Placental pericyte (primary cell): ENCODE measurements around the gene ACTRT2. TPM values are rescaled to one million over a fixed set of nuclear protein-coding genes. Genes with fewer than 3 reads are reported as not detected.

Experiments used
- total RNA-seq: library from RNA; depleted of rRNA; stranded (reverse); fragments of >200 nt; gene quantifications from 2 replicates; pipeline ENCODE4 v1.2.3, GENCODE V29; 2012

Gene ACTRT2
- not detected in 2 replicates for total RNA-seq

DNA sequence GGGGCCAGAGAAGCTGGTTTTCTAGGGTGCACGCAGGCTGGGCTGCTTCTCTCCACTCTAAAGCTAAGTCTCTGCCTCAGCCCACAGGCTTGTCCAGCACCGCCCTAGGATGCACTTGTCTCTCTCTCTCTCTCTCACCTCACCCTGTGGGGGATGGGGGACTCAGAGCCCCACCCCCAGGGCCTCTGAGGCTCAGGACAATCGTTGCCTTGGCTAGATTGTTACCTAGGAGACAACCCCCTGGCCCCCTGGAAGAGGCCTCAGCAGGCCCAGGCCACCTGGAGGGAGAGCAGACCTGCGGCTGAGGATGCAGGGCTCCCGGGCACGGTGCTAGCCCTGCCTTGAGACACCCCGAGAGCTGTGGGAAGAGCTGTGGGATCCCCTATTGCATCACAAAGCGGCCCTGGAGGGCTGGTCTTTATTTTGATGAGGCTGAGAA, at the start of gene ACTRT2:
Gene ACTRT2, plus strand, starts transcription at position 235 of the 439 bp plus-strand sequence. CDS start 220 bp downstream, outside the sequence.

DNA sequence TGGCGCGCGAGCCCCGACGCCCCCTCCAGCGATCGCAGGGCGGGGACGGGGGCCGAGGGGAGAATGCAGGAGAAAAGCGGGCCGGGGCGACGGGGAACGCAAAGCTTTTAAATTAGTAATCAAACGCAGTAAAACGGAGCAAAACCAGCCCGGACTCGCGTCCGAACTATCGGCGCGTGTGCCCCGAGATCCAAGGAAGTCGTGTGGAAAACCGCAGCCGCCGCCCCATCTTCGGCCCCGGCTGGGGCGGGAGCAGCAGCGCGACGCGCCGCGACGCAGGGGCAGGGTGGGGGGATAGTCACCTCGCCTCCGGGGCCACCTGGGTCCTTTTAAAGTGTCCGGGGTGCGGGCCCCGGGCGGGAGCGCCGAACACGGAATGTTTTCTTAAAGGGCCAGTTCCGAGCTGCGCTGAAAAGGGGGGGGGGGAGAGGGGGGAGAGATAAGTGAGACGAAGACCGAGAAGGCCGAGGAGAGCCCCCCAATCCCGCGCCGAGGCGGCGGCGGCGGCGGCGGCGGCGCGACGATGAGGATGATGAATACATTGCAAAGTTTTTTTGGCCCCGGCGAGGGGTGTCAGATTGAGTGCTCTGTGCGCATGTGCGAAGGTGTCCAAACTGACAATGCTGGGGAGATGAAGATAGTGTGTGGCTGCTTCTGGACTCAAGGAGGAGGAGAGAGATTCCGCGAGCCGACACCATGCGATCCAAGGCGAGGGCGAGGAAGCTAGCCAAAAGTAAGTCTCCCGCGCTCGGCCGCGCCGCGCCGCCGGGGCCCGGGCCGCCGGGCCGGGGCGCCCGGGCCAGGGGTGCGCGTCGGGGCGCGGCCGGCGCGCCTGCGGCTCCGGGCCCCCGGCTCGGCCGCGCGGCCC, 47.5 kb downstream of the ACTRT2 start, which contains the start of gene PRDM16:
Gene PRDM16, plus strand, starts transcription at position 640 of the 868 bp plus-strand sequence. Its CDS starts 57 bp downstream, at position 697.

Other genes with a start within 250 kb of the ACTRT2 start
- gene TTC34, start 219.8 kb upstream of the ACTRT2 start, total RNA-seq = 0.22 and 0.29 TPM in 2 replicates
- 1.3 TPM in 1 of 2 replicates, not detected in the other for gene PRDM16, start 47.7 kb downstream of the ACTRT2 start, total RNA-seq